ENCODE measurements around the gene IGSF10.

DNA sequence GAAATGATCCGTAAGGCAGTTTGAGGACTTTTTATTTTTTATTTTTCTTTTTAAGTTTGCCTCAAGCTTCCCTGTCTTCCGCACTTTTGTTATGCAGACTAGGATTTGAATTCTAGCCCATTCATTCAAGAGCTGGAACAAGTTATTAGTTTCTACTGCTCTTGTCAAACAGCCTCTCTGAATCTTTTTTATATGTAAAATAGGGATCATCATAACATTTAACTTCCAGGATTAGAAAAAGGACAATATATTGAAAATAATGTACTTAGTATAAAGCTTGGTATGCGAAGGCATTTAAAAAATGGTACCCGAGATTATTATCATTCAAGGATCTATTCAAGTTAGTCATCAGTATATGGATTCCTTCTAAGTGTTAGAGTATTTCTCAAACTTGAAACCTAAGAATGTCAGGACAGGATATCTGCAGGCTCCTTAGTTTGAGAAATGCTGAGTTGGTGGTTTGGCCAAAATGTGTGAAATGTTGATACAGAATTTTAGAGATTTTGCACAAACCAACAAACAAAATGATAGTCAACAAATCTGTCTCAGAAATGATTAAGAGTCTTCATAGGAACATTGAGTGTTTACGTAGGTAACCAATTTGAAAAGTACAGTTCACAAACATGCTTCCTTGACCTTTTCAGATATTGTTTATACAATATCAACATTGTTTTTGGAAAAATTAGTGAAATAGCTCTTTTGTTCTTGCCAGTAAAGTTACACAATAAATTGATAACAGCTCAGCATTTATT is 40.5 kb upstream of the IGSF10 start:
- TF ChIP-seq POLR2A (IDR thresholded peaks at IDR 0.05; ENCODE audit: low read depth) (no peak), CTCF (IDR thresholded peaks at IDR 0.05) (no peak)
